Measurements from ENCODE around the gene FXYD7.
"Not testable (repeated sequence)": the region's sequence is repeated elsewhere in the genome, so short reads cannot be mapped to it uniquely, and the experiment has no call there.

FXYD7 gene

GRCh38 chr19:35144600-35145436 lies 1.8 kb downstream of the FXYD7 start:
- peak; percentile 63 for DNase-seq (ENCODE audit: low spot score)

- DNase-seq (ENCODE audit: low spot score), result no peak
Measured at GRCh38 chr19:35146746-35147459, 3.8 kb downstream of the FXYD7 start.

- DNase-seq (ENCODE audit: low spot score), result no peak
Measured at GRCh38 chr19:35149463-35149862, 6.4 kb downstream of the FXYD7 start.

GRCh38 chr19:35150445-35150844 lies 7.4 kb downstream of the FXYD7 start:
- no peak for DNase-seq (ENCODE audit: low spot score)

- DNase-seq (ENCODE audit: low spot score), result no peak
Measured at GRCh38 chr19:35151273-35152065, 8.4 kb downstream of the FXYD7 start.

GRCh38 chr19:35153129-35153522 lies 10.1 kb downstream of the FXYD7 start:
- not testable (repeated sequence) for DNase-seq (ENCODE audit: low spot score)

GRCh38 chr19:35153701-35154524 lies 10.9 kb downstream of the FXYD7 start:
- DNase-seq (ENCODE audit: low spot score), result peak; percentile 78

GRCh38 chr19:35154525-35155406 lies 11.7 kb downstream of the FXYD7 start, which contains the start of gene FXYD5:
Gene FXYD5, plus strand, starts transcription at chr19:35154735. Its CDS starts 816 bp downstream, at chr19:35155551.
- peak; percentile 70 for DNase-seq (ENCODE audit: low spot score)

- DNase-seq (ENCODE audit: low spot score), result no peak
Measured at GRCh38 chr19:35155441-35155840, 12.4 kb downstream of the FXYD7 start.

- no peak for DNase-seq (ENCODE audit: low spot score)
Measured at GRCh38 chr19:35155981-35156672, 13.1 kb downstream of the FXYD7 start.

GRCh38 chr19:35156673-35157014 lies 13.6 kb downstream of the FXYD7 start:
- DNase-seq (ENCODE audit: low spot score), result no peak

GRCh38 chr19:35157431-35157830 lies 14.4 kb downstream of the FXYD7 start:
- DNase-seq (ENCODE audit: low spot score), result no peak

GRCh38 chr19:35159606-35160005 lies 16.6 kb downstream of the FXYD7 start:
- no peak for DNase-seq (ENCODE audit: low spot score)

GRCh38 chr19:35160629-35161433 lies 17.8 kb downstream of the FXYD7 start:
- DNase-seq (ENCODE audit: low spot score), result no peak

- no peak for DNase-seq (ENCODE audit: low spot score)
Measured at GRCh38 chr19:35161434-35161743, 18.3 kb downstream of the FXYD7 start.

GRCh38 chr19:35162471-35163326 lies 19.6 kb downstream of the FXYD7 start:
- DNase-seq (ENCODE audit: low spot score), result no peak

- no peak for DNase-seq (ENCODE audit: low spot score)
Measured at GRCh38 chr19:35164418-35164817, 21.4 kb downstream of the FXYD7 start.

Data from CD4-positive, alpha-beta T cell treated with Interleukin-2 at 100 ng/mL for 4 hours (primary cell).